Stimulated activated CD4-positive, alpha-beta T cell treated with anti-CD3 and anti-CD28 coated beads, Interleukin-1b, Interleukin-23, amount 100 ng/mL, for 4 hours (primary cell): ENCODE data around the gene PRDM13.
"Not testable (repeated sequence)": the region's sequence is repeated elsewhere in the genome, so short reads cannot be mapped to it uniquely, and the experiment has no call there.

Experiments
- DNase-seq, 2 donors: peaks; one replicate each; pipeline ENCODE4 v3.0.0-alpha.2; 2020; ENCODE audit warnings: low read depth in 2 of 2

The PRDM13 gene

GRCh38 chr6:99629293-99629692, 22.7 kb downstream of the PRDM13 start:
- no peak for DNase-seq

DNA sequence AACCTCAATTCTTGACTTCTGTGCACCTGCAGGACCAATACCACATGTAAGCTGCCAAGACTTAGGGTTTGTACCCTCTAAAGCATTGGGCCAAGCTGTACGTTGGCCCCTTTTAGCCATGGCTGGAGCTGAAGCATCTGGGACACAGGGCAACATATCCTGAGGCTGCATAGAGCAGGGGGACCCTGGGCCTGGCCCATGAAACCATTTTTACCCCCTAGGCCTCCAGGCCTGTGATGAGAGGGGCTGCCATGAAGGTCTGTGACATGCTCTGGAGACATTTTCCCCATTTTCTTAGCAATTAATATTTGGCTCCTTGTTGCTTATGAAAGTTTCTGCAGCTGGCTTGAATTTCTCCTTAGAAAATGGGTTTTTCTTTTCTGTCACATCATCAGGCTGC, 31.0 kb downstream of the PRDM13 start:
- DNase-seq: no peak

DNA sequence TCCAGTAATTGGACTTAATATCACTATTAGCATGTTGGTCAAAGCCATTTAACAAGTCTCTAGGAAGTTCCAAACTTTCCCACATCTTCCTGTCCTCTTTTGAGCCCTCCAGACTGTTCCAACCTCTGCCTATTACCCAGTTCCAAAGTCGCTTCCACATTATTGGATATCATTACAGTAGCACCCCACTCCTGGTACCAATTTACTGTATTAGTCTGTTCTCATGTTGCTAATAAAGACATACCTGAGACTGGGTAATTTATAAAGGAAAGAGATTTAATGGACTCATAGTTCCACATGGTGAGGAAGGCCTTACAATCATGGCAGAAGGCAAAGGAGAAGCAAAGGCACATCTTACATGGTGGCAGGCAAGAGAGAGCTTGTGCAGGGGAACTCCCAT, 31.7 kb downstream of the PRDM13 start:
- not testable (repeated sequence) for DNase-seq

- no peak for DNase-seq
Measured at GRCh38 chr6:99641270-99641669, 34.6 kb downstream of the PRDM13 start.

- DNase-seq: no peak
Measured at GRCh38 chr6:99645986-99646385, 39.4 kb downstream of the PRDM13 start.

DNA sequence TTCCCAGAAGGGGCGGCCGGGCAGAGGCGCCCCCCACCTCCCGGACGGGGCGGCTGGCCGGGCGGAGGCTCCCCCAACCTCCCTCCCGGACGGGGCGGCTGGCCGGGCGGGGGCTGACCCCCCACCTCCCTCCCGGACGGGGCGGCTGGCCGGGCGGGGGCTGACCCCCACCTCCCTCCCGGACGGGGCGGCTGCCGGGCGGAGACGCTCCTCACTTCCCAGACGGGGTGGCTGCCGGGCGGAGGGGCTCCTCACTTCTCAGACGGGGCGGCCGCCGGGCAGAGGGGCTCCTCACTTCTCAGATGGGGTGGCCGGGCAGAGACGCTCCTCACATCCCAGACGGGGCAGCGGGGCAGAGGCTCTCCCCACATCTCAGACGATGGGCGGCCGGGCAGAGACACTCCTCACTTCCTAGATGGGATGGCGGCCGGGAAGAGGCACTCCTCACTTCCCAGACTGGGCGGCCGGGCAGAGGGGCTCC, 43.5 kb downstream of the PRDM13 start:
- not testable (repeated sequence) for DNase-seq

- DNase-seq: no peak
Measured at GRCh38 chr6:99660206-99660605, 53.6 kb downstream of the PRDM13 start.

DNA sequence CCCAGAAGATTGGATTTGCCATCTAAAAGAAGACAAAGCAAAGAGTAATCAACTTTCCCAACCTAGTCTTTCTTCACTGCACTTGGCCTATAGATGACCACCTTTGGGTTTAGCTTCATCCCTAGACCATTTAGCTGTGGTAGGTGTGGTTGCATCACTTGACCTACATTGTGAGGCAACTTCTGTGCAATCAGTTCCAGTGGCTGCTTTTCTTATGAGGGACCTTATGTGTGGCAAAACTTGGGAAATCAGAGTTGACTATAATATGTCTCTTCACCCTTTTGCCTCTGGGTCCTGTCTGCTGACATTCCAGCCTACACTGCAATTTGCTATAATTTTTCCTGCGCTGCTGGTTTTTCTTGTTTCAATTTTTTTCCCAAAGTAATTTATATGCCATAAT, 55.2 kb downstream of the PRDM13 start:
- no peak for DNase-seq

- no peak for DNase-seq
Measured at GRCh38 chr6:99662616-99663015, 56.0 kb downstream of the PRDM13 start.
